ENCODE data around the gene DIPK1A. TPM values are rescaled to one million over a fixed set of nuclear protein-coding genes. Genes with fewer than 3 reads are reported as not detected.

The DIPK1A gene
- total RNA-seq, 1 donor from 2014 or later, result 3.6 TPM

DNA sequence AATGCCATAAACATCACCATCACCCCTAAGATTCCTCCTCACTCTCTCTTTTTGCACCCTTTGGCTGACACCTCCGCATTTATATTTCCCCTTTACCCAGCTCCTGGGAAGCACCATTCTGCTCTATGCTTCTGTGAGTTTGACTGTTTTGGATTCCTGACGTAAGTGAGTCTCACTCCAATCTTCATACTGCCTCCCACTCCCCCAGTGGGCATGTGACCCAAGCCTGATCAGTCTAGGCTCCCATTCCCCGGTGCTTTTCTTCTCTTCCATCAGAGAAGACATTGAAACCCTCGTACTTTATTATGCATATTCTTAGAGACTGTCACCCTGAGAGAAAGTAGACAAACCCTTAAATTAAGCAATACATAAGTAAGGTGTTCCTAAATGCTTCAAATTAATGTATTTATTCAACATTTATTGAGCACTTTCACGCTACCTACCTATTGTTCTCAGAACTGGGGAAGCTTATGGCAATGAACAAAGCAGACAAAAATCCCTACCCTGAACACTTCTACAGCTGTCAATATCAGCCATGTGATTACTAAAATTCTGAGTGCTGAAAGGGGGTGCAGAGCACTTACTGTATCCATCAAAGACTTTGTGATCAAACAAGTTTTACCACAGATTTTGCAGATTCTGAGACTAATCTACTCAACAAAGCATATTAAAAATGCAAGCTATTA lies 43.4 kb upstream of the DIPK1A start:
- no peaks in the 10 kb centered on the region for H3K36me3 Mint-ChIP-seq
- no peak overlapping the region for H3K4me2 ChIP-seq
- no peaks in the 10 kb centered on the region for H3K79me2 ChIP-seq (ENCODE audit: low read depth)
- no peak overlapping the region for H3K27ac ChIP-seq
- H3K27ac Mint-ChIP-seq, result no peak overlapping the region
- H3K4me3 ChIP-seq, result no peak overlapping the region
- TF ChIP-seq EZH2phosphoT487 (IDR thresholded peaks at IDR 0.05) (no peak), EZH2 (IDR thresholded peaks at IDR 0.05) (no peak)
- TF ChIP-seq, protein P1, sequence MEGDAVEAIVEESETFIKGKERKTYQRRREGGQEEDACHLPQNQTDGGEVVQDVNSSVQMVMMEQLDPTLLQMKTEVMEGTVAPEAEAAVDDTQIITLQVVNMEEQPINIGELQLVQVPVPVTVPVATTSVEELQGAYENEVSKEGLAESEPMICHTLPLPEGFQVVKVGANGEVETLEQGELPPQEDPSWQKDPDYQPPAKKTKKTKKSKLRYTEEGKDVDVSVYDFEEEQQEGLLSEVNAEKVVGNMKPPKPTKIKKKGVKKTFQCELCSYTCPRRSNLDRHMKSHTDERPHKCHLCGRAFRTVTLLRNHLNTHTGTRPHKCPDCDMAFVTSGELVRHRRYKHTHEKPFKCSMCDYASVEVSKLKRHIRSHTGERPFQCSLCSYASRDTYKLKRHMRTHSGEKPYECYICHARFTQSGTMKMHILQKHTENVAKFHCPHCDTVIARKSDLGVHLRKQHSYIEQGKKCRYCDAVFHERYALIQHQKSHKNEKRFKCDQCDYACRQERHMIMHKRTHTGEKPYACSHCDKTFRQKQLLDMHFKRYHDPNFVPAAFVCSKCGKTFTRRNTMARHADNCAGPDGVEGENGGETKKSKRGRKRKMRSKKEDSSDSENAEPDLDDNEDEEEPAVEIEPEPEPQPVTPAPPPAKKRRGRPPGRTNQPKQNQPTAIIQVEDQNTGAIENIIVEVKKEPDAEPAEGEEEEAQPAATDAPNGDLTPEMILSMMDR (IDR thresholded peaks at IDR 0.05), result no peak
- H3K4me1 Mint-ChIP-seq, result peaks cover 10% of the 10 kb centered on the region
- H3K36me3 ChIP-seq, result no peaks in the 10 kb centered on the region
- no peaks in the 10 kb centered on the region for H3F3A ChIP-seq (ENCODE audit: low read depth)
- DNase-seq (ENCODE audit: low spot score), result no peak
- peaks cover 6% of the 10 kb centered on the region for H3K4me1 ChIP-seq
- no peaks in the 10 kb centered on the region for H3K27me3 ChIP-seq
- H2AFZ ChIP-seq (replicated peaks), result no peak overlapping the region
- peaks cover 2% of the 10 kb centered on the region for H3K27me3 Mint-ChIP-seq (ENCODE audit: insufficient read depth, low read depth)
- H4K20me1 ChIP-seq (ENCODE audit: low read depth), result no peaks in the 10 kb centered on the region
- H3K9me3 Mint-ChIP-seq, result no peaks in the 10 kb centered on the region
- H3K9me3 ChIP-seq (ENCODE audit: low read depth), result no peaks in the 10 kb centered on the region
- no peak overlapping the region for H3K4me3 Mint-ChIP-seq
- no peak overlapping the region for H3K9ac ChIP-seq

DNA sequence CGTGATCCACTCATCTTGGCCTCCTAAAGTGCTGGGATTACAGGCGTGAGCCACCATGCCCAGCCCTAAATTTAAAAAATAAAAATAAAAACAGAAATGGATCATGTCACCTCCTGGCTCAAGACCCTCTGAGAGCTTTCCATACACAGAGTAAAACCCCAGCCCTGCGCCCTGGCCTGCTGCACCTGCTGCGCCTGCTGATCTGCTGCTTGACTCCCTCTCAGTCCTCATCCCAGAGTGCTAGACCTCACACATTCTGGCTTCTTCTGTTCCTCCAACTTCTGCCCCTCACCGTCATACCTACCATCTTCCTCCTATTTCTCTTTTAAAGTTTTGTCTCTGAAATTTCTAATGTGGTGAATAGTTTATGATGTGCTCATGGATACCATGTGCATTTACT lies 42.7 kb upstream of the DIPK1A start:
- H3K36me3 ChIP-seq, result no peaks in the 10 kb centered on the region
- no peak overlapping the region for H2AFZ ChIP-seq (replicated peaks)
- H3K4me3 ChIP-seq, result no peak overlapping the region
- no peak for TF ChIP-seq EZH2 (IDR thresholded peaks at IDR 0.05)
- TF ChIP-seq, protein P1 (IDR thresholded peaks at IDR 0.05), result no peak
- Mint-ChIP-seq H3K27ac (no peak overlapping the region), H3K36me3 (no peaks in the 10 kb centered on the region), H3K4me1 (peaks cover 10% of the 10 kb centered on the region), H3K4me3 (no peak overlapping the region), H3K27me3 (ENCODE audit: insufficient read depth, low read depth) (peaks cover 2% of the 10 kb centered on the region), H3K9me3 (no peaks in the 10 kb centered on the region)
- H3K79me2 ChIP-seq (ENCODE audit: low read depth), result no peaks in the 10 kb centered on the region
- no peaks in the 10 kb centered on the region for H4K20me1 ChIP-seq (ENCODE audit: low read depth)
- H3K4me1 ChIP-seq, result peaks cover 6% of the 10 kb centered on the region
- H3K9ac ChIP-seq, result no peak overlapping the region
- no peaks in the 10 kb centered on the region for H3K9me3 ChIP-seq (ENCODE audit: low read depth)
- no peaks in the 10 kb centered on the region for H3F3A ChIP-seq (ENCODE audit: low read depth)
- H3K4me2 ChIP-seq, result no peak overlapping the region
- no peak overlapping the region for H3K27ac ChIP-seq
- DNase-seq (ENCODE audit: low spot score), result no peak
- no peaks in the 10 kb centered on the region for H3K27me3 ChIP-seq

DNA sequence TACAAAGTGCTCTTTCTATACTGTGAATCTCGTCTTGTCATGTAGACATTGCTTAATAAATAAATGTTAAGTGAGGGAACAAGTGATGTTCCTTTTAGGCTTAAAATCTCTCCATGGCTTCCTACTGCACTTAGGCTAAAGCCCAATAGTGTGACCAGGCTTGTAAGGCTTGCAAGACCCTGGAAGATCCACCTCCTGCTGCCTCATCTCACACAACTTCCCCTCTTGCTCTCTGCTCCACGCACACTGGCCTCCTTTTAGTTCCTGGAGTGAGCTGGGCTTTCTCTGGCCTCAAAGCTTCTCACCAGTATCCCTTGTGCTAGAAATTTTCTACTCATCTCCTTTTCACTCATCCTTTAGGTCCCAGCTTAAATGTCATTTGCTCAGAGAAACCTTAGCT lies 41.5 kb upstream of the DIPK1A start:
- H3K4me3 ChIP-seq, result no peak overlapping the region
- H3K36me3 Mint-ChIP-seq, result no peaks in the 10 kb centered on the region
- H3K4me3 Mint-ChIP-seq, result no peak overlapping the region
- H3K79me2 ChIP-seq (ENCODE audit: low read depth), result no peaks in the 10 kb centered on the region
- no peak for DNase-seq (ENCODE audit: low spot score)
- no peak overlapping the region for H3K27ac Mint-ChIP-seq
- no peaks in the 10 kb centered on the region for H3K9me3 ChIP-seq (ENCODE audit: low read depth)
- H3K9ac ChIP-seq, result no peak overlapping the region
- no peak overlapping the region for H3K27ac ChIP-seq
- H3K27me3 ChIP-seq, result no peaks in the 10 kb centered on the region
- no peaks in the 10 kb centered on the region for H3K36me3 ChIP-seq
- no peaks in the 10 kb centered on the region for H3K9me3 Mint-ChIP-seq
- H3K4me1 ChIP-seq, result peaks cover 6% of the 10 kb centered on the region
- TF ChIP-seq EZH2 (IDR thresholded peaks at IDR 0.05), result no peak
- TF ChIP-seq, protein P1 (IDR thresholded peaks at IDR 0.05), result no peak
- TF ChIP-seq EZH2phosphoT487 (IDR thresholded peaks at IDR 0.05), result no peak
- H3F3A ChIP-seq (ENCODE audit: low read depth), result no peaks in the 10 kb centered on the region
- no peak overlapping the region for H2AFZ ChIP-seq (replicated peaks)
- peaks cover 10% of the 10 kb centered on the region for H3K4me1 Mint-ChIP-seq
- H4K20me1 ChIP-seq (ENCODE audit: low read depth), result no peaks in the 10 kb centered on the region
- no peak overlapping the region for H3K4me2 ChIP-seq
- H3K27me3 Mint-ChIP-seq (ENCODE audit: insufficient read depth, low read depth), result peaks cover 2% of the 10 kb centered on the region

All from neural progenitor cell (in vitro differentiated cells).